ENCODE results near the gene APOD. TPM values are rescaled to one million over a fixed set of nuclear protein-coding genes. Genes with fewer than 3 reads are reported as not detected.
"Not testable (repeated sequence)": the region's sequence is repeated elsewhere in the genome, so short reads cannot be mapped to it uniquely, and the experiment has no call there.

Gene APOD
- total RNA-seq (2022), result 0.34 TPM in 1 of 2 replicates, not detected in the other
- not detected for Bru-seq, nascent RNA
- percentile 4 among the genes with signal in this experiment for BruChase-seq, experiment 1, labeled RNA remaining after a 6-hour chase
- BruChase-seq, experiment 2, labeled RNA remaining after a 2-hour chase, result not detected
- long read RNA-seq, partial matches to known transcripts, result 0 of 3 reads
- long read RNA-seq, other reads (novel, unspliced or antisense), result 0 of 3 reads

DNA sequence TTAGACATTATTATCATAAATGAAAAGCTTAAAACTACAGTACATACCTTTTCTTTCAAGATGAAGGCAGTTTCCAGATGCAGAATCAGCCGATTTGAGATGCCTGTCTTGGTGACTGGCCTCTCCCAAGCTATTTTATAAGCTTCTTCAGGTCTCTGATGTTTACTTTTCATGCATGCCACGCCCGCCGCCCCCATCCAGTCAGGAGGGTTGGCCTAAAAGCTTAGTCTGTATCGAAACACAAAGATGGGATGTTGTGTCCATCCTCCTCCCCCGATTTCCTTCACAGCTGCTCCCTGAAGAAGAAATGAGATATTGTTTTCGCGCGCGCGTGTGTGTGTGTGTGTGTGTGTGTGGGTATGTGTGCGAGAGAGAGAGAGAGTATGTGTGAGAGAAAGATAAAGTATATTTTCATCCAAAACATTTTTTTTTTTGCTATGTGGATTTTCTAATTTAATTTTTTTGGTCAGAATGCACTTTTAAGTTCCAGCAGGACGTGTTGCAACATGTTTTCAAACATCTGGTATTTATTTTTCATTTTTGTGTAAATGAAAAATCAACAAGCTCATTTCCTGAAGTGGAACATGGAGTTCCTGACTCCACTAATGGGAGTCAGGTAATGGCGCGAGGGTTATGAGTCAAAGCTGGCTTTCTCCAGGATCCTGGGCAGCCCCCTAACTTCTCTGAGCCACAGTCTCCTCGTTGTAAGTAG, at the start of gene APOD:
Gene APOD (minus strand): TSS at position 110 of the 712 bp plus-strand sequence. CDS start 4,479 bp downstream, outside the sequence.
- Mint-ChIP-seq H3K27me3 (ENCODE audit: unreplicated experiment) (peaks cover 8% of the 10 kb centered on the region), H3K27ac (ENCODE audit: unreplicated experiment) (no peak within 1 kb of the TSS), H3K36me3 (ENCODE audit: insufficient read depth, unreplicated experiment) (no peaks in the 10 kb centered on the region), H3K9me3 (ENCODE audit: low read depth, unreplicated experiment) (no peaks in the 10 kb centered on the region), H3K4me3 (ENCODE audit: low read depth, unreplicated experiment) (no peak within 1 kb of the TSS), H3K4me1 (ENCODE audit: low read depth, unreplicated experiment) (no peaks in the 10 kb centered on the region)
- no TSS peak for BruUV-seq (replicated peaks)
- CTCF ChIA-PET, result interaction anchor here (0.6 to 1.5 kb wide), 6 partner anchors 13 to 216 kb away, joined by 3 to 6 read pairs (median 4); partner anchors contain the start of gene PPP1R2
- no peak for DNase-seq
- TF ChIP-seq, protein P1, sequence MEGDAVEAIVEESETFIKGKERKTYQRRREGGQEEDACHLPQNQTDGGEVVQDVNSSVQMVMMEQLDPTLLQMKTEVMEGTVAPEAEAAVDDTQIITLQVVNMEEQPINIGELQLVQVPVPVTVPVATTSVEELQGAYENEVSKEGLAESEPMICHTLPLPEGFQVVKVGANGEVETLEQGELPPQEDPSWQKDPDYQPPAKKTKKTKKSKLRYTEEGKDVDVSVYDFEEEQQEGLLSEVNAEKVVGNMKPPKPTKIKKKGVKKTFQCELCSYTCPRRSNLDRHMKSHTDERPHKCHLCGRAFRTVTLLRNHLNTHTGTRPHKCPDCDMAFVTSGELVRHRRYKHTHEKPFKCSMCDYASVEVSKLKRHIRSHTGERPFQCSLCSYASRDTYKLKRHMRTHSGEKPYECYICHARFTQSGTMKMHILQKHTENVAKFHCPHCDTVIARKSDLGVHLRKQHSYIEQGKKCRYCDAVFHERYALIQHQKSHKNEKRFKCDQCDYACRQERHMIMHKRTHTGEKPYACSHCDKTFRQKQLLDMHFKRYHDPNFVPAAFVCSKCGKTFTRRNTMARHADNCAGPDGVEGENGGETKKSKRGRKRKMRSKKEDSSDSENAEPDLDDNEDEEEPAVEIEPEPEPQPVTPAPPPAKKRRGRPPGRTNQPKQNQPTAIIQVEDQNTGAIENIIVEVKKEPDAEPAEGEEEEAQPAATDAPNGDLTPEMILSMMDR (IDR thresholded peaks at IDR 0.05; ENCODE audit: unreplicated experiment), result no peak
- intact Hi-C loops (cut with micrococcal nuclease; ENCODE audit: unreplicated experiment), result no loop called here

DNA sequence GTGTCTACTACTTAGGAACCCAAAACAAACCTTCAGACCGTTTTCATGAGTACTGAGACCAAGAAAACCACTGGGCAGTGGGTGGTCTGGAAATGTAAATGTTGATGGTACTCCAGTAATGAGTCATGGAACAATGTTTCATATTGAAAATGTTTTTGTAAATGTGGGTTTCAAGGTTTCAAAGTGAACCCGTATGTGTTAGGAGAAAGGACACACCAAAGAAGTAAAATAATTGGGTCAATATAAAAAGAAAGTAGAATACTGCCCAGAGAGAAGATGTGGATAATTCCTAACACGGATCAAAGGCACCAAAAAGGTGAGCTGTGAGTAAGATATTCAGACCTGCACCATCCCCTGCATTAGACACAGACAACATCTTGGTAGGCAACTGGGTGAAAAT, 49.6 kb upstream of the APOD start:
- H3K27ac Mint-ChIP-seq (ENCODE audit: unreplicated experiment); CTCF ChIA-PET; H3K4me1 Mint-ChIP-seq (ENCODE audit: low read depth, unreplicated experiment); BruUV-seq (replicated peaks); intact Hi-C loops (cut with micrococcal nuclease; ENCODE audit: unreplicated experiment); H3K36me3 Mint-ChIP-seq (ENCODE audit: insufficient read depth, unreplicated experiment); H3K9me3 Mint-ChIP-seq (ENCODE audit: low read depth, unreplicated experiment); DNase-seq; H3K4me3 Mint-ChIP-seq (ENCODE audit: low read depth, unreplicated experiment); H3K27me3 Mint-ChIP-seq (ENCODE audit: unreplicated experiment): not testable (repeated sequence)

DNA sequence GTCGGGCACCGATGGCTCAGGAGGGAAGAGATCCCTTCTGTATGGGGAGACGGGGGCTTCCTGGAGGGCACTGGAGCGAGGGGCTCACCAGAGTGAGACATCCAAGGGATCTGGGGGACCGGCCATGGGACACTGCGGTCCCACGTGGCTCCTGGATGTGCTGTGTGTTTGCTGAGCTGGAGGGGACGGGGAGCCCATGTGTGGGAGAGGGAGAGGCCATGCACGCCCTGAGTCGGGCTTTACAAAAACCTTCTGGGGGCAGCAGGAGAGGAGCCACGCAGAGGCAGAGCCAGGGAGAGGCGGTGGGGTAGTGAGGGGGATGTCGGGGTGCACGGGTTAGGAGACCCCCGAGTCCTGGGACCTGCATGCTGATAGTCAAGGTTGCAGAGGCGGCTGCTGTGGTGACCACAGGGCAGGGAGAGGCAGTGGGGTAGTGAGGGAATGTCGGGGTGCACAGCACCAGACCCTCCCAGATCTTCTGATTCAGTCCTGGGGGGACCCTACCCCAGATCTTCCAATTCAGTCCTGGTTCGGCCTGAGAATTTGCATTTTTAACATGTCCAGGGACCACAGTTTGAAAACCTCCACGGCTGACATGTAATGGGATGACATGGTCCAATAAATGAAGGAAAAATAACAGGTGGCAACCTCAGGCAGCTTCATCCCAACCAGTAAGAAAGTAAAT, 48.9 kb upstream of the APOD start:
- H3K27ac Mint-ChIP-seq (ENCODE audit: unreplicated experiment); H3K27me3 Mint-ChIP-seq (ENCODE audit: unreplicated experiment); DNase-seq; H3K9me3 Mint-ChIP-seq (ENCODE audit: low read depth, unreplicated experiment); H3K4me1 Mint-ChIP-seq (ENCODE audit: low read depth, unreplicated experiment); intact Hi-C loops (cut with micrococcal nuclease; ENCODE audit: unreplicated experiment); H3K4me3 Mint-ChIP-seq (ENCODE audit: low read depth, unreplicated experiment); BruUV-seq (replicated peaks); CTCF ChIA-PET; H3K36me3 Mint-ChIP-seq (ENCODE audit: insufficient read depth, unreplicated experiment): not testable (repeated sequence)

DNA sequence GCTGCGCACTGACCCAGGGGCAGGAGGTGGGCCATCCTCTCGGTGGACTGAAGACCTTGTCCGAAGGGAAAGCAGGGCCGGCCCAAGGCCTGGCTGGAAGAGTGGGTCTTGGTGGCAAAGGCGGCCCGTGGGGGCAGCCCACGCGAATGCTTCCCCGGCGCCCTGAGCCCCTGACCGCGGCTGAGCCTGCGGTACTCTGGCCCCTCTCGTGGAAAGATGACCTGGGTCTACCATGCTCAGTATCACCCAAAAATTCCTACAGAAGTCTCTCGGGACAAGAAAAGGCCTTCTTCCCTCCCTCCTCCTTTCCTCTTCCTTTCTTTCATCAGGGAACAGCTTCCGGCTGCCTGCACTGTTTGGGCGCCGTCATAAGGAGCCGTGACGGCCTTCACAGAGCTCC, 48.3 kb upstream of the APOD start:
- H3K4me3 Mint-ChIP-seq (ENCODE audit: low read depth, unreplicated experiment), result not testable (repeated sequence)

DNA sequence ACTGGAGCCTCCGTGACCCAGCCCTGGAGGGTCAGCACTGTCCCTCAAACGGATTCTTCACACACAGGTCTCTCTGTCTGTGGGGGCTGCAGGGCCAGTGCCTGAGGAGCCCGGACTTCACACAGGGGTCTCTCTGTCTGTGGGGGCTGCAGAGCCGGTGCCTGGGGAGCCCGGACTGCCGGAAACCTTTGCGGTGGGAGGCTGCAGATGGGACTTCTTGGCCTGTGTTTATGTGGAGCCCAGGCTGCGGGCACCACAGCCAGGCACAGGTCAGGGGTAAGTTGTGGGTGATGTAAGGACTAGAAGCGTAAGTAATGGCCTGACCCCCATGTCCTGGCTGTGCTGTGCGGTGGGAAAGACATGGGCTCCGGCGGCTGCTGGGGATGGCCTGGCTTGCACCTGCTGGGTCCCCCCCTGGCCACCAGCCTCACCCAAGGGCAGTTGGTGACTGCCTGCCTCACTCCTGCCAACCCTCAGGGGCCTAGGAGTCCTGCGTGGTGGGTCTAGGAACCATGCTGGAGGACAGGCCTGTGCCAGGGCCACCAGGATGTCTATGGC, 47.3 kb upstream of the APOD start:
- intact Hi-C loops (cut with micrococcal nuclease; ENCODE audit: unreplicated experiment); BruUV-seq (replicated peaks); CTCF ChIA-PET; DNase-seq; H3K27ac Mint-ChIP-seq (ENCODE audit: unreplicated experiment); H3K4me1 Mint-ChIP-seq (ENCODE audit: low read depth, unreplicated experiment); H3K27me3 Mint-ChIP-seq (ENCODE audit: unreplicated experiment); H3K36me3 Mint-ChIP-seq (ENCODE audit: insufficient read depth, unreplicated experiment); H3K4me3 Mint-ChIP-seq (ENCODE audit: low read depth, unreplicated experiment); H3K9me3 Mint-ChIP-seq (ENCODE audit: low read depth, unreplicated experiment): not testable (repeated sequence)

More for the DNA sequence above, 48.3 kb upstream of the APOD start:
- BruUV-seq (replicated peaks); H3K4me1 Mint-ChIP-seq (ENCODE audit: low read depth, unreplicated experiment); intact Hi-C loops (cut with micrococcal nuclease; ENCODE audit: unreplicated experiment); DNase-seq; CTCF ChIA-PET; H3K27ac Mint-ChIP-seq (ENCODE audit: unreplicated experiment); H3K9me3 Mint-ChIP-seq (ENCODE audit: low read depth, unreplicated experiment); H3K36me3 Mint-ChIP-seq (ENCODE audit: insufficient read depth, unreplicated experiment); H3K27me3 Mint-ChIP-seq (ENCODE audit: unreplicated experiment): not testable (repeated sequence)

DNA sequence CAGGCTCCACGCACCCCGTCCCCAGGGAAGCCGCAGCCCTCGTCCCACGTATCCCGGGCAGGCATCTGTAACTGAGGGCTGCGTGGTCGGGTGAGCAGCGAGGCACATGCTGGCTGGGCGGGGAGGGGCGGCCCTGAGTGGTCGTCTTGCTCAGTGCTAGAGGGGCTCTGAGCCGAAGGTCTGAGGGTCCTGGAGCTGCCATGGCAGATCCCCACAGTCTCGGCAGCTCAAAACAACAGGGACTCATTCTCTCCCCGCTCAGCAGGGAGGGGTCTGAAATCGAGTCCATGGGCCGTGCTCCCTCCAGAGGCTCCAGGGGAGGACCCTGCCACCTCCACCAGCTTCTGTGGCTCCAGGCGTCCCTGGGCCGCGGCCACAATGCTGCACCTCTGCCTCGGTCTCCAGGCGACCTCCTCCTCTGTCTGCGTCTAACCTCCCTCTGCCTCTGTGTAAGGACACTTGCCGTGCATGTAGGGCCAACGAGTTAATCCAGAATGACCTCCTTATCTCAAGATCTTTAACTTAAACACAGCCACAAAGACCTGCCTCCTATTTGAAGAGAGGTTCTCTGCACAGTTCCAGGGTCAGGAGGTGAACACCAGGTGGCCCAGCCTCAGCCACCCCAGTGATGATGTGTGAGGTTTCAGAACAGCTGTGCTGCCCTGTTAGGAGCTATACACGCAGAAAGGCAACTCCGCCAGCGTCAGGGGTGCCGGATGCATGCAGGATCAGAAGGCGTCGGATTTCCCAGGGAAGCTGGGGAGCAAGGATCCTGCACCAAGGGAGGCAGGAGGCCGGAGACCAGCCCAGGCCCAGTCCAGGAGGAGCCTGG, 46.6 kb upstream of the APOD start:
- H3K4me1 Mint-ChIP-seq (ENCODE audit: low read depth, unreplicated experiment); CTCF ChIA-PET; intact Hi-C loops (cut with micrococcal nuclease; ENCODE audit: unreplicated experiment): not testable (repeated sequence)

DNA sequence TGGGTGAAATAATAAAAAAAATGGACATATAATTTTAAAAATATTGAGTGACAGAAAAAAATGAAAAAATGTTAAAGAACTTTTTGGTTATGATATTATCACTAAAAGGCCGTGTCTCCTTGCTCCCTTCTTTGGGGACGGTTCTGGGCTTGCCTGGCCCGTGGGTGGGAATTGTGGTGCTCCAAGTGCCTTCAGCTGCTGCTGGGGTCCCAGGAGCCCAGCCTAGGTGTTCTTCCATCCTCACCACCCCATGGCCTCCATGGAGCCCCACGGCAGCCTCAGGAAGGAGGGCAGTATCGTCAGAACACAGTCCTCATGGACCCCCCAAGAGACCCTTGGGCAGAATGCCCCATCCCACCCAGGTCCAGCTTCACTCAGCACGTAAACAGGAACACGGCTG, 45.9 kb upstream of the APOD start:
- not testable (repeated sequence) for H3K27me3 Mint-ChIP-seq (ENCODE audit: unreplicated experiment); H3K27ac Mint-ChIP-seq (ENCODE audit: unreplicated experiment)

More for the DNA sequence above, 46.6 kb upstream of the APOD start:
- not testable (repeated sequence) for H3K9me3 Mint-ChIP-seq (ENCODE audit: low read depth, unreplicated experiment); DNase-seq; H3K27me3 Mint-ChIP-seq (ENCODE audit: unreplicated experiment); H3K4me3 Mint-ChIP-seq (ENCODE audit: low read depth, unreplicated experiment); H3K36me3 Mint-ChIP-seq (ENCODE audit: insufficient read depth, unreplicated experiment); H3K27ac Mint-ChIP-seq (ENCODE audit: unreplicated experiment); BruUV-seq (replicated peaks)

DNA sequence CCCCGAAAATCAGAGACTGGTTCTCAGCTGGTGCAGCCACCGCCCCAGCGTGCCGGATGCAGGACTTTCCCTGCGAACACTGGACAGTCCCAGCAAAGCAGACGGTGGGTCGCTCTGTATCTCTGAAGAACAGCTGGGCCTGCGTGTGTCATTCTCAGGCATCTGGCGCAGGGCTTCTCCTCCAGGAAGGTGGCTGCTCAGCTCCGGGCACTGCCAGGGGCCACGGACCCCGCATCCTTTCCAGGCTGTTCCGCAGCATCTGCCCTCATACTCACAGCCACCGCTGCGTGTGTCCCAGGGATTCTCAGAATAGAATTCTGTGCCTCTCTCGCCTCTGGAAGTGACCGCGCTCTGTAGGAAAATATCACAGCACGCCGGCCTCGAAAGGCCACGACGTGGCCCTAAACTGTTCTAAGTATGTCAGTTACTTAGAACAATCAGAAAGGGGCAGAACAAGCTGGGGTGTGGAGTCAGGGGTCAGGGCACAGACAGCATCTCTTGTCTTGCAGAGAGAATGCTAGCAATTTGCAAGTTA, 44.7 kb upstream of the APOD start:
- intact Hi-C loops (cut with micrococcal nuclease; ENCODE audit: unreplicated experiment), result loop anchor here (10.0 kb wide), 1 partner anchor 116 kb away; no protein-coding TSS in a partner anchor
- H3K27ac Mint-ChIP-seq (ENCODE audit: unreplicated experiment); H3K4me3 Mint-ChIP-seq (ENCODE audit: low read depth, unreplicated experiment); H3K36me3 Mint-ChIP-seq (ENCODE audit: insufficient read depth, unreplicated experiment); DNase-seq; H3K4me1 Mint-ChIP-seq (ENCODE audit: low read depth, unreplicated experiment); BruUV-seq (replicated peaks); H3K9me3 Mint-ChIP-seq (ENCODE audit: low read depth, unreplicated experiment); H3K27me3 Mint-ChIP-seq (ENCODE audit: unreplicated experiment); CTCF ChIA-PET: not testable (repeated sequence)

More for the DNA sequence above, 45.9 kb upstream of the APOD start:
- BruUV-seq (replicated peaks); H3K36me3 Mint-ChIP-seq (ENCODE audit: insufficient read depth, unreplicated experiment); DNase-seq; H3K4me1 Mint-ChIP-seq (ENCODE audit: low read depth, unreplicated experiment); H3K9me3 Mint-ChIP-seq (ENCODE audit: low read depth, unreplicated experiment); CTCF ChIA-PET; H3K4me3 Mint-ChIP-seq (ENCODE audit: low read depth, unreplicated experiment): not testable (repeated sequence)
- intact Hi-C loops (cut with micrococcal nuclease; ENCODE audit: unreplicated experiment), result loop anchor here (10.0 kb wide), 1 partner anchor 115 kb away; no protein-coding TSS in a partner anchor

Measured in Calu3 (cell line).